ENCODE results near the gene POTEH. TPM values are rescaled to one million over a fixed set of nuclear protein-coding genes. Genes with fewer than 3 reads are reported as not detected.

Gene POTEH
- total and polyA plus RNA-seq, 2 donors from 2014 or later: not detected

Other genes with a start within 250 kb of the POTEH start
- gene OR11H1, start 161.8 kb upstream of the POTEH start, total RNA-seq: not detected
- not detected for gene OR11H1, start 161.8 kb upstream of the POTEH start, polyA plus RNA-seq (ENCODE audit: insufficient read depth, low read depth, low replicate concordance)

Data from kidney (tissue), 2 donors.